Skeletal muscle cell (primary cell): ENCODE measurements around the gene GALNT12.

ENCODE experiments used
- DNase-seq: peaks from one replicate; pipeline ENCODE4 v3.0.0-alpha.2; 2010; ENCODE audit warnings: low read depth
- H3K4me3 ChIP-seq: 2 replicates; pipeline ENCODE4 v1.5.1; 2011; ENCODE audit warnings: low read depth, mild to moderate bottlenecking, control low read depth, low read length, moderate library complexity

The GALNT12 gene

DNA sequence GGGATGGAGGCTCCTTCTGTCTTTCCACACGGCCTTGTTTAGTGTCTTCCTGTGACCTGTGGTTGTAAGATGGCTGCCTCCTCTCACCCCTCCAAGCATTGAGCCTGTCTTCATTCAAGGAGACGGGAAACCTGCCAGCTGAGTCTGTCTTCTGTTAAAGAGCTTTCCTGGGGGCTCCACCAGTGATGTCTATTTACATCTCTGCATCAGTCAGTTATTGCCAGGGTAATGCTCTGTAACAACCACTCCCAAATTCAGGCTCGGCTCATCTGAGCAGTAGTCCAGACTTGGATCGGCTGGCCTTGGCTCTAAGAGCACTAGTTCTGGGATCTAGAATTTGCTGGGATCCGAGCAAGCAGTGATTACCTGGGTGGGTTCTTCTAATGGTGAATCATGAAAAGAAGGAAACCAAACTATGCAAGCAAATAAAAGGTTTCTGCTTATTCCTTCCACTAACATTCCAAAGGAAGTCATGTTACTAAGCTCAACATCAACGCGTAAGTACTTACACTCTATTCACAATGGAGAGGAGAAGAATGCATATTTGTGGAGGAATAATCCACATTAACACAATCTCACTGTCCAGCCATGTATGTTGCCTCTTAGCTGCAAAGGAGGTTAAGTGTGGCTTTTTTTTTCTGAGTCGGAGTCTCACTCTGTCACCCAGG, 61.7 kb downstream of the GALNT12 start:
- no peak overlapping the region for H3K4me3 ChIP-seq
- DNase-seq: no peak

DNA sequence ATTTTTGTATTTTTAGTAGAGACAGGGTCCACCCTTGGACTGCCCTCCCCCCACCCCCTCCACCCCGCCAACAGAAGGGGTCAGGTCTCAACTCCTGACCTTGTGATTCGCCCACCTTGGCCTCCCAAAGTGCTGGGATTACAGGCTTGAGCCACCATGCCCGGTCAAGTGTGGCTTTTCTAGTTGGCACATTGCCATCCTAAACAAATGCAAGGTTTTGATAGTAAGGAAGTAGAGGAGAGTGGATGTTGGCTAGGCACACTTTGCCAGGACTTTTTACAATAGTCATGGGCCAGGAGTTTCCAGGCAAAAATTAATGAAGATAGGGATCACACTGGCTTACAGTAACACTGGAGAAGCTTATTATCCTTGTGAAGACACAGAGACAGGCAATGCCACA, 62.4 kb downstream of the GALNT12 start:
- H3K4me3 ChIP-seq: no peak overlapping the region
- no peak for DNase-seq

DNA sequence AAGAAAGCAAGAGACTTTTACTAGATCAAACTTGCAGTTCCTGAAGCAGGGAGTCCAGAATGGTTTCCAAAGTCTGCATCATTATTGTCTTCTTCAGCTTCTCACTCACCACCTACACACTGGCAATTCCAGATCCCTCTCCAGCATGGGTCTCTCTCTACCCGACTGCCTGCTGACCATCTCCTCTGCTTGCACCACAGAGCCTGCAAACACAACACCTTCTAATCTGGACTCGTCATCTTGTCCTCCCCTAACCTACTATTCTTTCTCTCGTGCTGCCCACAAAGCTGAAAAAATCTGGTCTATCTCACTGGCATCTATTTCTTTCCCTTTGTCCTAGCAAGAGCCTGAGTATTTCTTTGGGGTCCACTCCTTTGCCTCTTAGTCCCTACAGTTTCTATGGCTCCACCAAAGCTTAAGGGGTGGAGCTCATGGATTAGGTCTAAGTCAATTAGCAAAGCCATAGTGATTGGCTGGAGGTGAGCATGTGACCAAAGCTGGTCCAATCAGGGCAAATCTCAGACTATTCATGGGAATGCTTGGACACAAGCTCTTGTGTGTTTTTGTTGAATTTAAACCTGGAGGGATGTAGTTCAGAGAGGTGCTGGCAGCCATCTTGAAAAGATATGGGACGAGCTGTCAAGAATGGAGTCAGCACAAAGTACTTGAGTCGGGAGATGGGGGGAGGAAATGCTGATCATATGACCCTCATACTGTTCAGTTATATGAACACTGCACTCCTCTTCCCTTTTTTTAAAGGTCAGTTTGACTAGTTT, 63.5 kb downstream of the GALNT12 start:
- no peak for DNase-seq
- no peak overlapping the region for H3K4me3 ChIP-seq

DNA sequence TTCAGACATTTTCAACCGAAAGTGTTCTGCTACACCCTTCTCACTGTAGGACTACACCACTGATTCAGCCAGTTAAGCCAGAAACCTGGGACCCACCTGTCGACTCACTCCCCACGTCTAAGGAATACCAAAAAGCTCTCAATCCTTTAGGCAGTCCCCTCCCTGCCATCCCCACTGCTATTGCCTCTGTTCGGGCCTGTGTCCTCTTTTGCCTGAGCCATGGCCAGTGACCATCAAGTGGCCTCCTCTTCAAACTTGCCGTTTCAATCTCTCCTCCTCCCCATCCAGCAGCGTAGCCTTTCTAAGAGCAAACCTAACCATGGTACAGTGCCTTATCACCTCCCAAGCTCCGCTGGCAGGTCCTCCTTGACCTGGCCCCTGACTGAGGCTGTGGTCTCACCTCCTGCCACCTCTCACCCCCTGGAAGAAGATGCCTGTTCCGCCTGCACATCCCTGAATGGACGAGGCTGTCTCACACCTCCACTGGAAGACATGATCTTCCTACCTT, 64.1 kb downstream of the GALNT12 start:
- H3K4me3 ChIP-seq: no peak overlapping the region
- no peak for DNase-seq

DNA sequence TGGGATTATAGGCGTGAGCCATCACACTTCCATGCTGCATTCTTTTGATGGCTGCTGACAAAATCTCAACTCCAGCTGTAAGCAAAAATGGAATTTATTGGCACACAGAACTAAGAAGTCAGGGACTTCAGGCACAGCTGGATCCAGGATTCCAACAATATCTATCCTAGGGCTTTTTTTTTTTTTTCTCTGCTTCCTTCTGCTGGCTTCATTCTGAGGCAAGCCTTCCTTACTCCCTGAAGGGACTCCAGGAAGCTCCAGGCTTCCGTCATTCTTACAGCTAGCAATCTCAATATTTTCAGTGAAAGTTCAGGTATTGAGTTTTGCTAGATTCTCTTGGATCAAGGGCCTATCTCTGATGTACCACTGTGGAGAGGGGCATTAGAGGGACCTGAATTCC, 66.1 kb downstream of the GALNT12 start:
- no peak overlapping the region for H3K4me3 ChIP-seq
- no peak for DNase-seq

DNA sequence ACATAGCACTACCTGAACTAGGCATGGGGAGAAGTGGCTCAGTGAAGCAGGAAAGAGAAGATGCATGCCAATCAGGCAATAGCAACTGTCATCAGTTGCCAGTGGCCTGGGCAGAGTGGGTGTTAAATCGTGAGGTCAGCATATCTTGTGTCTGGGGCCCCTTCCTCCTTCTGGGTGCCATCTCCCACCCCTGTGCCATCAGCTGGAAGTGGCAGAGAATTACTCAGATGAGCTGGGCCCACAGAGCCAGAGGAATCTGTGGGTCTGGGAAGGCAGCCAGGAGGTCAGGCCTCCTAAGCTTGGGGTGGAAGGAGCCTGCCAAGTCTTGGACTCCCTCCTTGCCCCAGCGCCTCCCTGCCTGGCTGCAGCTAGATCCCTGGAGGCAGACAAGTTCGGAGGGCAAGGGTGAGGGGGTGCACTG, 66.5 kb downstream of the GALNT12 start:
- no peak overlapping the region for H3K4me3 ChIP-seq
- no peak for DNase-seq

DNA sequence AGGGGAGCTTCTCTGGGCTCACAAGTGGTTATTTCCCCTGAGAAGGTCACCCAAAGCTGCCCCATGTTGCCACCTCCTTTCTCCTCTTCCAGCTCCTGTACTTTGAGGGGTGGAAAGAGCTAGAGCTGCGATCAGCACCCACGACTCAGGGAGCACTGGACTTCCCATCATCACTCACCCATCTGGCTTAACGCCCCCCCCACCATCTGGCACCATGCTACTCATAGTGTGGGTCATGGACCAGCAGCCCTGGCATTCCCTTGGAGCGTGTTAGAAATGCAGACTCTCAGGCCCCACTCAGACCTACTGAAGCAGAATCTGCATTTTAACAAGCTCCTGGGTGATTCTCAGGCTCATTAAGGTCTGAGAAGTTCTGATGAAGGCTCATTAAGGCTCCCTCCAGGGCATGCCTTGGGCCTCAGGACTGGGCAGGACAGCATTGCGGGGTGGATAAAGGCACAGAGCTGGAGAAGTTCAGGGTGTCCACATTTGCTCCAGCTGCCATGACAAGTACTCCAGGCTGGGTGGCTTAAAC, 67.3 kb downstream of the GALNT12 start:
- DNase-seq: no peak
- H3K4me3 ChIP-seq: no peak overlapping the region

DNA sequence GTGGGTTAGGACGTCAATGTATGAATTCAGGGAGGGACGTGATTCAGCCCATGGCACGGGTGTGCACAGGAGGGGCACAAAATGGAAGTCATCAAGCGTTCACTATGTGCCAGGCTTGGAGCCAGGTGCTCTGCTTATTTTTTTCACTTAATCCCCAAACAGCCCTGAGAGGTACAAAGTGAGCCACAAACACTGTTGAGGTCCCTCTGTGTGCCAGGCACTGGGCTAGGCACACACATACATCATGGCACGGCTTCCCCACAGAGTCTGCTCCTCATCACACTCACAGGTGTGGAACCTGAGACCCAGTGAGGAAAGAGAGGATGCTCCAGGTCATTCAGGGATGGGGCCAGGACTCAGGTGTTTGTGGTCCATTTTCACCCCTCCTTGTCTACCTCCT, 68.1 kb downstream of the GALNT12 start:
- no peak overlapping the region for H3K4me3 ChIP-seq
- DNase-seq: no peak

DNA sequence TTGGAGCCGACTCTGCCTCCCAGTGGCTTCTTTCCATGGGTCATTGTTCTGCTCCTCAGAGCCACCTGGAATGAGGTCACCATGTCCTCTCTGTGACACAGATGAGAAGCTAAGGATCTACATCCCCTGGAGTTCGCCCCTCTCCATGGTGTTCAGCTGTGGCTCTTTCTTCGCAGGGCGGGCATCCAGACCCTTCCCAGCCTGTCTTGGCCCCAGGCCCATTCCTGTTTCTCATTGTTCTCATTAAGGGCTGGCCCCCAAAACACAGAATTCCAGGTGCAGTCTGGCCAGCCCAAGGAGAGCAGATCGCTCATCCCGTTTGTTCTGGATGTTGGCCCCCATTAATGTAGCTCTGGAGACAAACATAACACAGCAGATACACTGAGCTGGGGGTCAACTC, 69.8 kb downstream of the GALNT12 start:
- no peak for DNase-seq
- no peak overlapping the region for H3K4me3 ChIP-seq

DNA sequence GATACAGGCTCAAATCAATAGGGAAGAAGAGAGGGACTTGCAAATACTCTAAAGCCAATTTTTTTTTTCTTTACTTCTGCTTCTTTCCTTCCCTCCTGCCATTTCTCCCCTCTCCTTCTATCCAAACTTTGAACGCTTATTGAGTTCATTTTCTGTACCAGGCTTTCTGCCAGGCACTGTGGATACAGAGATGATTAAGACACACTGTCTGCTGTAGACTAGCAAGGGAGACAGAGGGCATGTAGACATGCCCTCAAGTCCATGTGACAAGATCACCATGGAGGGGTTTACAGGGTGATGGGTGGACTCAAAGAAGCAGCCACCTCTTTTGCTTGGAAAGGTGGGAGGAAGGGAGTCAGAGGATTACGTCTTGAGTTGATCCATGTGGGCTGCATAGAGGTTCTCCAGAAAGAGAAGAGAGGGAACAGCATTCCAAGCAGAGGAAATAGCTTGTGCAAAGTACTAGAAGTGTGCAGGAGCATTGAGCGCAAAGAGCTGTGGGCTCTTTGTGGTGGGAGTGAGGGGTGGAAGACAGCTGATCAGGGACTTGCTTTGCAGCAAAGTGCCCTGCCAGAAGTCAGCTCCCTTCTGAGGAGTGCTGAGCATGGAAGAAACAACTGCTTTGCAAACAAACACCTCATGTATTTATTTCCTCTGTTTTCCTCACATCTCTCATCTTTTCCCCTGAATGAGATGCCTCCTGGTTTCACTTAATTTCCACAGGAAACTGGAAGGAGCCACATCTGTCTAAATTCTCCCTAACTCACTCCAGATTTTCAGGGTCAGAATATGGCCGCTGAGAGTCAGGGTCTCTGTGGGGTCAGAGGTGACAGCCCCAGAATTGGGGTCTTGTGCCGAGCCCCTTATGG, 71.9 kb downstream of the GALNT12 start:
- no peak for DNase-seq
- H3K4me3 ChIP-seq: no peak overlapping the region

DNA sequence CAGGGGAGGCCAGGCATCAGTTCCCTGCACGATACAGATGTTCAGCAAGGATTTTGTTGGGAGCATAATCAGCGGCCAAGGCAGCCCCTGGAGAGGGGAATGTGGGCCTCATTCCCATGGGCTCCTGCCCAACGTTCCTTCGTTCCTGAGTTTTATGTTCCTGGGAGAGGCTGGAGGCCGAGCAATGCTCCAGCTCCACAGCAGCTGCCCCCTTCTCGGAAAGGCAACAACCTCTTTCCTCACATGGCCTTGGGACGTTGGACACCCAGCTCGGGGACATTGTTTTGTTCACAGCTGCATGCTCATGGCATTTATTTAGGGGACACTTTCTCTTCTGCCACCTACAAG, 72.5 kb downstream of the GALNT12 start:
- no peak for DNase-seq
- no peak overlapping the region for H3K4me3 ChIP-seq

DNA sequence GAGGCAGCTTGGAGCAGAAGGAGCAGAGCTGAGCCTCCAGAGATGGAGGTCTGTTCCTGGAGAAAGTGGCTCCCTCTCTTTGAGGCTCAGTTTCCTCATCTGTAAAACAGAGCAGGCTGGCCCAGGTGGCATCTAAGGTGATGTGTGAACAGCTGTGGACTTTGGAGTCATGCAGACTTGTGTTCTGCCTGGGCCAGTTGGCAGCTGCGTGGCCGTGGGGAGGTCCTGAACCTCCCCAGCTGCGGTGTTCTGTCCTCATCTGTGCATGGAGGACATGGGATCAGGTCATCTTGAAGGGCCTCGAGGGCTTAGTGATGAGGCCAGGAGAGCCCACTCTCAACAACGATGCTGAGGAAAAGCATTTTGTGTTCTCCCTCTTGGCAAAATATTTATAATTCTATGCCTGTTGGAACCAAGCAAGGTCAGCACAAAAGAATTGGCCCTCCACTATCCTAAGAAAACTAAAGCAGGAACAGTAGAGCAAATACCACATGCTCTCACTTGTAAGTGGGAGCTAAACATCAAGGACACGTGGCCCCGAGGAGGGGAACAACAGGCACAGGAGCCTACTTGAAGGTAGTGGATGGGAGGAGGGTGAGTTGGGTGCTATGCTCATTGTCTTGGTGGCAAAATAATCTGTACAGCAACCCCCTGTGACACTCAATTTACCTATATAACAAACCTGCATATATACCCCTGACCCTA, 73.0 kb downstream of the GALNT12 start:
- DNase-seq: no peak
- H3K4me3 ChIP-seq: no peak overlapping the region

DNA sequence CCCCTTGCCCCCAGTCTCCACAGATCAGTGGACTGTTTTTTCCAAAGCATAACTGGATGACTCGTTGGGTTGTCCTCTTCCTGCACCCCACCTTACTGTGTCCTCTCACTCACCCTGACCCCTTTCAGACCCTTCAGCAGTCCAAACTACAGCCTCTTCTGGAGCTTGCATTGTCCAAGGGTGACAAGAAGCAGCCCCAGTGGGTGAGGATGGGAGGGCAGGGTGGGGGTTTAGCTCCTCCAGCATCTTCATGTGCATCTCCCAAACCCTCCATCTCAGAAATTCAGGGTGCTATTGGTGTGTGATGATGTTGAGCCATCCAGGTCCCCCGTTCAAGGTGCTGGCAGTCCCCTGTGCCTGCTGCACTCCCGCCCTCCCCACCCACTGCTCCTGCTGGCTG, 73.9 kb downstream of the GALNT12 start:
- DNase-seq: no peak
- H3K4me3 ChIP-seq: no peak overlapping the region

DNA sequence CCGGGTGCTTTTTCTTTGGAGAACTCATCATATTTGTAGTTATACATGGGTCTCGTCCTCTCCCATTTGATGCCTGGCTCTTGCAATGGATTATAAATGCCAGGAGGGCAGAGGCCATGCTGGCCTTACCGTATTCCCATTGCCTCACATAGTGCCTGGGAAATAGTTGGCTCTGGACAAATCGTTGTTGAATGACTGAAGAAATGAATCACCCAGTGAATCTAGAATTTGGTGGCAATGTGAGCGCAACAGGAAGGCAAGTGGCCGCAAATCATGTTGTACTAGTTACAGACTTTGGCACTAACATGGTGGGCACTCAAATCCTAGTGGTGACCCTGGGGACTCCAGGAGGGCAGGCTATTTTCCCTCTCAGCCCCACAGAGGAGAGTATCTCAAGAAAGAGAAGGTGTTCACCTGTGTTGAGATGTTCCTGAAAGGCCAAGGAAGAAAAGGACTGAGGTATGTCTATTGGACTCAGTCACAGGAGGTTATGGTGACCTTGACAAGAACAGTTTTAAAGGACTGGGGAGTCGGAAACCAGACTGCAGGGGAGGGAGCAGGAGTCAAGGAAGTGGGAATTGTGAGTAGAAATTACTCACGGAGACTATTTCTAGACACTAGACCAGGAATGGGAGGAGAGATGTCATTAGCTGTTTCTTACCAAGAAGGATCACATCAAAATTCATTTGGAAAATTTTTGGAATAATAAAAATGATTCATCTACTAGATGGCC, 74.5 kb downstream of the GALNT12 start:
- no peak for DNase-seq
- H3K4me3 ChIP-seq: no peak overlapping the region

DNA sequence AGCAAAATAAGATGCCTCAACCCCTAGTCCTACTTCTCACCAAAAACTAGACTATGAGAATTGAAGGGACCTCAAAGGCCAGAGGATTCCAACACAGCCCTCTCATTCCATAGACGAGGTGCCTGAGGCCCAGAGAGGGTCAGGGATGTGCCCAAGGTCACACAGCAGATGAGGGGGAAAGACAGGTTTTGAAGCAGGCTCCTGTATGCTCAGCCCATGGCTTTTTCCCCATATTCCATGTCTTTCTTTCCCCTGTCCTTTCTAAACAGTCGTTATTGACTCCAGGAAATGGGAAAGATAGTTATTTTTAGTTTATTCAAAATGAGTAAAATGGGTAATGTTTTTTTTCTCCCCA, 75.1 kb downstream of the GALNT12 start:
- DNase-seq: no peak
- H3K4me3 ChIP-seq: no peak overlapping the region

DNA sequence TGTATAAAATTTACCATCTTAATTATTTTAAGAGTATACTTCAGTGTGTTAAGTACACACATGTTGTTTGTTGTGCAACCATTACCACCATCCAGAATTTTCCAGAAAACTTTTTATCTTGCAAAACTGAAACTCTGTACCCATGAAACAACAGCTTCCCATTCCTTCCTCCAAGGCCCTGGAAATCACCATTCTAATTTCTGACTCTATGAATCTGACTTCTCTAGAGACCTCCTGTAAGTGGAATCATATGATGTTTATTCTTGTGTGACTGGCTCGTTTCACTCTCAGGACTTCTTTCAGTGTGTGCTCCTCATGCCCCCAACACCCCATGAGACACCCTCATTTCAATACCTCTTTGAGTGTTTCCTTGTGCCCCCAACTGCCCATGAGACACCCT, 75.8 kb downstream of the GALNT12 start:
- no peak overlapping the region for H3K4me3 ChIP-seq
- no peak for DNase-seq

DNA sequence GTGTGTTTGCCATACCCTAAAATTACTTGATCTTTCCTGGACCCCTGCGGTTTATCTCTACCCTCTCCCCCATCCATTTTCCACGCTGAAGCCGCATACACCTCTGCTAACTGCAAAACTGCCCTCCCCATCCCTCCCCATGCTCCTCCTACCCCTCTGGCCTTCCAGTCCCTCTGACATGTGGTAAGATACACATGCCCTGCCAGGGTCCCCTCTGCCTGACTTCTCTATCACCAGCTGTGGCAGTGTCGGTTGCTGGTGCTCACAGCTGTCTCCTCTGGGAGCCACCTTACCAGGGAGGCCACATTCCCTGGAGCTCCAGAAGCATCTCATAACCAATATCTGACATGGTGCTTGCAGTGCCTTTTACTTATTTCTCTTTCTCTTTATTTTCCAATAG, 77.4 kb downstream of the GALNT12 start:
- DNase-seq: no peak

DNA sequence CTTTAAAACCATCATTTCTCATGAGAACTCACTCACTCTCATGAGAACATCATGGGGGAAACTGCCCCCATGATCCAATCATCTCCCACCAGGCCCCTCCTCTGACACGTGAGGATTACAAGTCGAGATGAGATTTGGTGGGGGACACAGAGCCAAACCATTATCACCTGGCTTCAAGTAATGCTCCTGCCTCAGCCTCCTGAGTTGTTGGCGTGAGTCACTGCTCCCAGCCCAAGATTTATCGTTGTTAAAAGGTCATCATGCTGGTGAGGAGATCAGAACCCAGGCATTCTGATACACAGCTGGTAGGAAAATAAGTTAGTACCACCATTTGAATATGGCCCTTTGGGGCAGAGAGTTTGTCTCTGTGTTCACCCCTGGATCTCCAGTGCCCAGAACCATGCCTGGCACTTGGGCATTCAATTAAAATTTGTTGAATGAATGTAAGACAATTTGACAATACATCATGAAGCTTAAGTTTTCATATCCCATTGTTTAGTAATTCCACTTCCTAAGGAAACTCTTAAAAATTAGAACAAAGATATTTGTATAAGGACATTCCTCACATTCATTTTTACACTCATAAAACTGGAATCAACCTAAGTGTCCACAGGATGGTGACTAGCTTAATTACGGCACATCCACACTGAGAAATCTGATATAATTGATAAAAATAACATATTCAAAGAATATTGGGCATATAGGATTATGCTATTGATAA, 78.3 kb downstream of the GALNT12 start:
- no peak overlapping the region for H3K4me3 ChIP-seq
- no peak for DNase-seq

More for the DNA sequence above, 77.4 kb downstream of the GALNT12 start:
- H3K4me3 ChIP-seq: no peak overlapping the region
